HG03354 (cell line): Measurements from ENCODE around the gene C5AR1.
"Not testable (repeated sequence)": the region's sequence is repeated elsewhere in the genome, so short reads cannot be mapped to it uniquely, and the experiment has no call there.

ENCODE experiments used
- ATAC-seq: cut with Tn5 transposase; IDR thresholded peaks from one replicate; pipeline ENCODE4 v1.9.1; 2021; ENCODE audit warnings: mild to moderate bottlenecking; ENCODE audit not compliant: unreplicated experiment, poor library complexity, severe bottlenecking

C5AR1 gene

GRCh38 chr19:47283405-47284059 is 26.1 kb upstream of the C5AR1 start:
- ATAC-seq, result no peak

- ATAC-seq, result no peak
Measured at GRCh38 chr19:47284324-47284899, 25.2 kb upstream of the C5AR1 start.

- ATAC-seq, result no peak
Measured at GRCh38 chr19:47296036-47296435, 13.6 kb upstream of the C5AR1 start.

- ATAC-seq, result not testable (repeated sequence)
Measured at GRCh38 chr19:47300867-47301266, 8.8 kb upstream of the C5AR1 start.

GRCh38 chr19:47302249-47302648 is 7.4 kb upstream of the C5AR1 start:
- ATAC-seq, result no peak

GRCh38 chr19:47303966-47304365 is 5.7 kb upstream of the C5AR1 start:
- no peak for ATAC-seq

- ATAC-seq, result no peak
Measured at GRCh38 chr19:47305309-47305751, 4.3 kb upstream of the C5AR1 start.

- ATAC-seq, result no peak
Measured at GRCh38 chr19:47306303-47306702, 3.4 kb upstream of the C5AR1 start.

- no peak for ATAC-seq
Measured at GRCh38 chr19:47309038-47309437, 623 bp upstream of the C5AR1 start.

- no peak for ATAC-seq
Measured at GRCh38 chr19:47310323-47310722, 662 bp downstream of the C5AR1 start.

- no peak for ATAC-seq
Measured at GRCh38 chr19:47310819-47311218, 1.2 kb downstream of the C5AR1 start.

- no peak for ATAC-seq
Measured at GRCh38 chr19:47312366-47313006, 2.8 kb downstream of the C5AR1 start.

GRCh38 chr19:47313754-47314295 is 4.2 kb downstream of the C5AR1 start:
- no peak for ATAC-seq

- ATAC-seq, result no peak
Measured at GRCh38 chr19:47315125-47315821, 5.6 kb downstream of the C5AR1 start.

GRCh38 chr19:47316513-47316912 is 6.9 kb downstream of the C5AR1 start:
- ATAC-seq, result no peak

GRCh38 chr19:47319923-47320871 is 10.5 kb downstream of the C5AR1 start:
- no peak for ATAC-seq

- no peak for ATAC-seq
Measured at GRCh38 chr19:47321630-47322029, 12.0 kb downstream of the C5AR1 start.

GRCh38 chr19:47322058-47322457 is 12.4 kb downstream of the C5AR1 start:
- ATAC-seq, result no peak

GRCh38 chr19:47323409-47323808 is 13.7 kb downstream of the C5AR1 start:
- no peak for ATAC-seq
